Prostate gland (tissue), 2 donors: ENCODE data around the gene FRRS1.

Experiments
- CTCF ChIP-seq, 4 experiments: fragments of 200-600 bp in 2 of 4; fragments of 450-650 bp in 2 of 4; sonication (generic) in 2 of 4; IDR thresholded peaks; 1 replicate in 3 of 4; 2 replicates in 1 of 4; pipeline ENCODE4 v1.5.1; 2016 to 2019; ENCODE audit warnings: antibody characterized with exemption in 4 of 4, mild to moderate bottlenecking in 2 of 4, moderate library complexity in 2 of 4
- POLR2A ChIP-seq: fragments of 450-650 bp; IDR thresholded peaks from one replicate; pipeline ENCODE4 v1.6.1; 2016; ENCODE audit warnings: antibody characterized with exemption, mild to moderate bottlenecking
- POLR2AphosphoS5 ChIP-seq: sonication (generic); formaldehyde crosslinking; IDR thresholded peaks from one replicate; pipeline ENCODE4 v1.6.1; 2017; ENCODE audit warnings: antibody characterized with exemption

GRCh38 chr1:99713006-99713405, 53.4 kb downstream of the FRRS1 start:
- TF ChIP-seq CTCF (IDR thresholded peaks at IDR 0.05) (no peak), POLR2A (no peak), POLR2AphosphoS5 (no peak)
